H9 (cell line): ENCODE data around the gene HP. TPM values are rescaled to one million over a fixed set of nuclear protein-coding genes. Genes with fewer than 3 reads are reported as not detected.

Source experiments
- DNase-seq: peaks from one replicate; pipeline ENCODE4 v3.0.0-alpha.2; 2017
- H2AFZ ChIP-seq: one replicate; pipeline ENCODE4 v1.6.1; 2013; ENCODE audit warnings: mild to moderate bottlenecking, low read length, control low read depth, moderate library complexity
- H2AK5ac ChIP-seq: 2 replicates; pipeline ENCODE4 v1.6.1; 2013; ENCODE audit warnings: low read length, control low read depth, mixed read lengths; ENCODE audit not compliant: insufficient read length
- H2BK120ac ChIP-seq: one replicate; pipeline ENCODE4 v1.6.1; 2013; ENCODE audit warnings: low read depth, mild to moderate bottlenecking, low read length, control low read depth, inconsistent platforms; ENCODE audit not compliant: poor library complexity, severe bottlenecking
- H2BK12ac ChIP-seq: 2 replicates; pipeline ENCODE4 v1.6.1; 2013; ENCODE audit warnings: low read length, control low read depth, mixed read lengths, low read depth; ENCODE audit not compliant: insufficient read length
- H2BK15ac ChIP-seq: 2 replicates; pipeline ENCODE4 v1.6.1; 2013; ENCODE audit warnings: low read depth, low read length, control low read depth
- H2BK20ac ChIP-seq: one replicate; pipeline ENCODE4 v1.6.1; 2013; ENCODE audit warnings: low read depth, mild to moderate bottlenecking, low read length, control low read depth, inconsistent platforms; ENCODE audit not compliant: poor library complexity, severe bottlenecking
- H2BK5ac ChIP-seq: 2 replicates; pipeline ENCODE4 v1.6.1; 2013; ENCODE audit warnings: low read length, control low read depth, mixed read lengths; ENCODE audit not compliant: insufficient read length
- H3K14ac ChIP-seq: 2 replicates; pipeline ENCODE4 v1.6.1; 2013; ENCODE audit warnings: low read length, control low read depth; ENCODE audit not compliant: insufficient read depth
- H3K18ac ChIP-seq: 2 replicates; pipeline ENCODE4 v1.6.1; 2013; ENCODE audit warnings: low read depth, mild to moderate bottlenecking, mixed read lengths, low read length, control low read depth; ENCODE audit not compliant: insufficient read length
- H3K23ac ChIP-seq: 2 replicates; pipeline ENCODE4 v1.6.1; 2013; ENCODE audit warnings: low read length, control low read depth, mixed read lengths, low read depth; ENCODE audit not compliant: insufficient read length
- H3K23me2 ChIP-seq: 2 replicates; pipeline ENCODE4 v1.6.1; 2013; ENCODE audit warnings: low read depth, mild to moderate bottlenecking, mixed read lengths, low read length, control low read depth; ENCODE audit not compliant: insufficient read length, poor library complexity, severe bottlenecking
- H3K27ac ChIP-seq: 2 replicates; pipeline ENCODE4 v1.5.1; 2013; ENCODE audit warnings: low read length, control low read depth, mixed read lengths, low read depth; ENCODE audit not compliant: insufficient read length
- H3K27me3 ChIP-seq: 2 replicates; pipeline ENCODE4 v1.6.1; 2013; ENCODE audit warnings: low read length, control low read depth, inconsistent platforms; ENCODE audit not compliant: insufficient read depth
- H3K4ac ChIP-seq: 2 replicates; pipeline ENCODE4 v1.6.1; 2013; ENCODE audit warnings: low read depth, mild to moderate bottlenecking, control low read depth, inconsistent platforms, low read length, moderate library complexity
- H3K4me1 ChIP-seq: 2 replicates; pipeline ENCODE4 v1.6.1; 2013; ENCODE audit warnings: low read length, control low read depth, inconsistent platforms; ENCODE audit not compliant: insufficient read depth
- H3K4me2 ChIP-seq: 2 replicates; pipeline ENCODE4 v1.6.1; 2013; ENCODE audit warnings: low read length, control low read depth, mixed read lengths; ENCODE audit not compliant: insufficient read length, insufficient read depth
- H3K56ac ChIP-seq: 2 replicates; pipeline ENCODE4 v1.6.1; 2013; ENCODE audit warnings: low read depth, mild to moderate bottlenecking, mixed read lengths, low read length, control low read depth; ENCODE audit not compliant: insufficient read length
- H3K79me1 ChIP-seq: 2 replicates; pipeline ENCODE4 v1.6.1; 2013; ENCODE audit warnings: low read depth, mild to moderate bottlenecking, moderate library complexity, low read length, control low read depth, inconsistent platforms; ENCODE audit not compliant: insufficient read depth, poor library complexity, severe bottlenecking
- H3K79me2 ChIP-seq: 2 replicates; pipeline ENCODE4 v1.6.1; 2013; ENCODE audit warnings: low read length, control low read depth, inconsistent platforms; ENCODE audit not compliant: insufficient read depth
- H3K9ac ChIP-seq: 2 replicates; pipeline ENCODE4 v1.6.1; 2013; ENCODE audit warnings: low read length, control low read depth, mixed read lengths; ENCODE audit not compliant: insufficient read length; ENCODE audit errors: extremely low read depth
- H3K9me3 ChIP-seq: one replicate; pipeline ENCODE4 v1.6.1; 2013; ENCODE audit warnings: low read depth, low read length, inconsistent platforms; ENCODE audit not compliant: control insufficient read depth
- H3T11ph ChIP-seq: one replicate; pipeline ENCODE4 v1.6.1; 2013; ENCODE audit warnings: mild to moderate bottlenecking, low read length, control low read depth, inconsistent platforms
- H4K20me1 ChIP-seq: one replicate; pipeline ENCODE4 v1.6.1; 2013; ENCODE audit not compliant: control insufficient read depth, insufficient read length, insufficient read depth
- H4K5ac ChIP-seq: 2 replicates; pipeline ENCODE4 v1.6.1; 2013; ENCODE audit warnings: low read depth, mild to moderate bottlenecking, mixed read lengths, low read length, control low read depth; ENCODE audit not compliant: insufficient read length
- H4K8ac ChIP-seq: replicated peaks from 2 replicates; pipeline ENCODE4 v1.6.1; 2013; ENCODE audit warnings: low read length, control low read depth, mixed read lengths, low read depth; ENCODE audit not compliant: insufficient read length
- H4K91ac ChIP-seq: 2 replicates; pipeline ENCODE4 v1.6.1; 2013; ENCODE audit warnings: low read depth, mild to moderate bottlenecking, moderate library complexity, mixed read lengths, low read length, control low read depth; ENCODE audit not compliant: insufficient read length
- H3K27ac Mint-ChIP-seq, 3 experiments: 2 replicates in 2 of 3; 3 replicates in 1 of 3; pipeline ENCODE4 v1.8.0; 2020 to 2021; ENCODE audit warnings: mixed read lengths in 3 of 3, mild to moderate bottlenecking in 1 of 3, moderate library complexity in 1 of 3
- H3K27me3 Mint-ChIP-seq: 2 replicates; pipeline ENCODE4 v1.8.0; 2021; ENCODE audit warnings: low read depth, mild to moderate bottlenecking, moderate library complexity, mixed read lengths
- H3K36me3 Mint-ChIP-seq, 3 experiments: 2 replicates in 2 of 3; 3 replicates in 1 of 3; pipeline ENCODE4 v1.8.0; 2020 to 2021; ENCODE audit warnings: low read depth in 3 of 3, mixed read lengths in 3 of 3; ENCODE audit not compliant: insufficient read depth in 1 of 3
- H3K4me1 Mint-ChIP-seq, 2 experiments: 2 replicates each; pipeline ENCODE4 v1.8.0; 2020; ENCODE audit warnings: mixed read lengths in 2 of 2
- H3K4me3 Mint-ChIP-seq, 2 experiments: 2 replicates in 1 of 2; 3 replicates in 1 of 2; pipeline ENCODE4 v1.8.0; 2020 to 2021; ENCODE audit warnings: mild to moderate bottlenecking in 2 of 2, mixed read lengths in 2 of 2, moderate library complexity in 1 of 2
- H3K9me3 Mint-ChIP-seq, 2 experiments: 2 replicates in 1 of 2; 3 replicates in 1 of 2; pipeline ENCODE4 v1.8.0; 2020; ENCODE audit warnings: mild to moderate bottlenecking in 2 of 2, mixed read lengths in 2 of 2, moderate library complexity in 1 of 2
- CTCF ChIP-seq: fragments of 200-600 bp; sonication (generic); conservative IDR thresholded peaks from 3 replicates; pipeline ENCODE4 v1.8.0; 2021; ENCODE audit warnings: antibody characterized with exemption, mild to moderate bottlenecking
- WGBS: extraction: QIAGEN DNeasy Blood & Tissue Kit; methylation state at CpG from one replicate; pipeline ENCODE4 v1.1.7; 2013; ENCODE audit warnings: missing lambda C conversion rate, low lambda C conversion rate, mixed read lengths; ENCODE audit not compliant: insufficient read length; ENCODE audit errors: extremely low coverage; 5-methylcytosine and 5-hydroxymethylcytosine counted together
- total RNA-seq: library from RNA; stranded (reverse); gene quantifications from 2 replicates; pipeline ENCODE4 v1.2.1, GENCODE V29; 2021

Gene HP
- total RNA-seq, 1 experiment from 2014 or later = not detected

- H3K4me2 ChIP-seq = no peak overlapping the region
- no peak overlapping the region for H4K91ac ChIP-seq
- H3K4me3 Mint-ChIP-seq = no peak overlapping the region
Measured at GRCh38 chr16:72072514-72073342, 18.4 kb downstream of the HP start.

More at GRCh38 chr16:72072514-72073342, 18.4 kb downstream of the HP start:
- H4K5ac ChIP-seq = no peak overlapping the region
- DNase-seq = peak; percentile 56
- no peak overlapping the region for H3K14ac ChIP-seq
- no peak overlapping the region for H3T11ph ChIP-seq
- H3K79me2 ChIP-seq = no peaks in the 10 kb centered on the region
- no peak overlapping the region for H3K9ac ChIP-seq
- no peaks in the 10 kb centered on the region for H3K23me2 ChIP-seq
- WGBS = no CpG with 5 or more reads among the region's 12 CpGs
- H4K8ac ChIP-seq = no peak overlapping the region
- H2AK5ac ChIP-seq = no peak overlapping the region
- no peaks in the 10 kb centered on the region for H3K9me3 Mint-ChIP-seq
- no peak overlapping the region for H3K4ac ChIP-seq
- no peak overlapping the region for H2BK15ac ChIP-seq
- H3K36me3 Mint-ChIP-seq = no peaks in the 10 kb centered on the region; a peak in 1 of 7 replicates
- no peak overlapping the region for H3K56ac ChIP-seq
- no peaks in the 10 kb centered on the region for H4K20me1 ChIP-seq
- no peak for TF ChIP-seq CTCF
- no peak overlapping the region for H2BK5ac ChIP-seq
- H3K9me3 ChIP-seq = no peaks in the 10 kb centered on the region
- H2BK20ac ChIP-seq = no peak overlapping the region
- no peak overlapping the region for H3K27ac ChIP-seq
- no peak overlapping the region for H2BK120ac ChIP-seq
- H3K4me1 ChIP-seq = no peaks in the 10 kb centered on the region
- H2BK12ac ChIP-seq = no peak overlapping the region
- no peaks in the 10 kb centered on the region for H3K27me3 ChIP-seq
- no peaks in the 10 kb centered on the region for H3K79me1 ChIP-seq
- H3K4me1 Mint-ChIP-seq = peaks cover 5 to 8% of the 10 kb centered on the region in 2 experiments; a peak in 2 of 4 replicates
- peak overlapping the region in 2 of 3 experiments; percentile 15 to 43; a peak in 3 of 7 replicates for H3K27ac Mint-ChIP-seq
- peaks cover 2% of the 10 kb centered on the region; the same call in 1 of the 2 replicates for H3K27me3 Mint-ChIP-seq
- H3K18ac ChIP-seq = no peak overlapping the region
- no peak overlapping the region for H2AFZ ChIP-seq
- H3K23ac ChIP-seq = no peak overlapping the region
